ENCODE data around the gene OTUD5. TPM values are rescaled to one million over a fixed set of nuclear protein-coding genes. Genes with fewer than 3 reads are reported as not detected.

OTUD5 gene
- total and polyA plus RNA-seq, 2 donors from 2014 or later = 40.2 to 56.2 TPM

GRCh38 chrX:48968377-48968776 lies 11.0 kb upstream of the OTUD5 start:
- intact Hi-C loops (cut with DNase I) = no loop called here
- FAIRE-seq = no peak
- DNase-seq = no peak
- TF ChIP-seq, protein P1, sequence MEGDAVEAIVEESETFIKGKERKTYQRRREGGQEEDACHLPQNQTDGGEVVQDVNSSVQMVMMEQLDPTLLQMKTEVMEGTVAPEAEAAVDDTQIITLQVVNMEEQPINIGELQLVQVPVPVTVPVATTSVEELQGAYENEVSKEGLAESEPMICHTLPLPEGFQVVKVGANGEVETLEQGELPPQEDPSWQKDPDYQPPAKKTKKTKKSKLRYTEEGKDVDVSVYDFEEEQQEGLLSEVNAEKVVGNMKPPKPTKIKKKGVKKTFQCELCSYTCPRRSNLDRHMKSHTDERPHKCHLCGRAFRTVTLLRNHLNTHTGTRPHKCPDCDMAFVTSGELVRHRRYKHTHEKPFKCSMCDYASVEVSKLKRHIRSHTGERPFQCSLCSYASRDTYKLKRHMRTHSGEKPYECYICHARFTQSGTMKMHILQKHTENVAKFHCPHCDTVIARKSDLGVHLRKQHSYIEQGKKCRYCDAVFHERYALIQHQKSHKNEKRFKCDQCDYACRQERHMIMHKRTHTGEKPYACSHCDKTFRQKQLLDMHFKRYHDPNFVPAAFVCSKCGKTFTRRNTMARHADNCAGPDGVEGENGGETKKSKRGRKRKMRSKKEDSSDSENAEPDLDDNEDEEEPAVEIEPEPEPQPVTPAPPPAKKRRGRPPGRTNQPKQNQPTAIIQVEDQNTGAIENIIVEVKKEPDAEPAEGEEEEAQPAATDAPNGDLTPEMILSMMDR (IDR thresholded peaks at IDR 0.05; ENCODE audit: borderline replicate concordance, extremely low read depth, insufficient read depth) = no peak
- Histone ChIP-seq H3K36me3 (ENCODE audit: control insufficient read depth in 2 of 3, insufficient read depth in 3 of 3, low read length in 3 of 3) (no peaks in the 10 kb centered on the region), H3K4me1 (ENCODE audit: control insufficient read depth in 2 of 3, insufficient read depth in 2 of 3, low read depth in 1 of 3, low read length in 3 of 3) (no peaks in the 10 kb centered on the region), H3K27me3 (ENCODE audit: control insufficient read depth, insufficient read depth, low read length) (no peaks in the 10 kb centered on the region), H3K27ac (ENCODE audit: low read depth in 2 of 2, low read length in 2 of 2) (no peak overlapping the region), H3K9me3 (ENCODE audit: control insufficient read depth in 2 of 3, insufficient read depth in 1 of 3, low read length in 3 of 3) (no peaks in the 10 kb centered on the region), H3K4me3 (ENCODE audit: low read length in 3 of 3) (no peak overlapping the region), H3K9ac (ENCODE audit: low read length in 3 of 3) (no peak overlapping the region)

GRCh38 chrX:48966796-48967579 lies 9.6 kb upstream of the OTUD5 start:
- Histone ChIP-seq H3K27me3 (ENCODE audit: control insufficient read depth, insufficient read depth, low read length) (no peaks in the 10 kb centered on the region), H3K4me1 (ENCODE audit: control insufficient read depth in 2 of 3, insufficient read depth in 2 of 3, low read depth in 1 of 3, low read length in 3 of 3) (no peaks in the 10 kb centered on the region), H3K4me3 (ENCODE audit: low read length in 3 of 3) (no peak overlapping the region), H3K36me3 (ENCODE audit: control insufficient read depth in 2 of 3, insufficient read depth in 3 of 3, low read length in 3 of 3) (no peaks in the 10 kb centered on the region), H3K27ac (ENCODE audit: low read depth in 2 of 2, low read length in 2 of 2) (no peak overlapping the region), H3K9ac (ENCODE audit: low read length in 3 of 3) (no peak overlapping the region), H3K9me3 (ENCODE audit: control insufficient read depth in 2 of 3, insufficient read depth in 1 of 3, low read length in 3 of 3) (no peaks in the 10 kb centered on the region)
- intact Hi-C loops (cut with DNase I) = no loop called here
- FAIRE-seq (no peak), DNase-seq (no peak)
- TF ChIP-seq, protein P1 (IDR thresholded peaks at IDR 0.05; ENCODE audit: borderline replicate concordance, extremely low read depth, insufficient read depth) = no peak

DNA sequence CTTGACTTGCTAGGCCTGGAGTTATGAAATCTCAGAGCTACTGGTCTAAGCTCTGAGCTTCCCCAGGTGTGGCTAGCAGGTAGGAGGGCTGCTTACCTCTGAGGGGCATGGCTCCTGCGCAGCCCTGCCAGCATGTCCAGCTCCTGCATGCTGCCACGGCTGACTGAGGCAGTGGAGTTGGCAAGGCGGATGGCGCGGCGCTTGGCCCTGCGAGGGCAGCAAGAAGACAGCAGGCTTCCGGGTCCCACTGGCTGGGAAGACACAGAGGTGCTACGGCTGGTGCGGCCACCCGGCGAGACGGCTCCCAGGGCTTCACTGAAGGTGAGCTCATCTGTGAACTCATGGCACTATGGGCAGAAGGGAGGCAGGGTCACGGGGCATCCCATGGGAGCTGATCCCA lies 8.6 kb upstream of the OTUD5 start:
- H3K9ac ChIP-seq (ENCODE audit: low read length in 3 of 3) = no peak overlapping the region
- H3K4me1 ChIP-seq (ENCODE audit: control insufficient read depth in 2 of 3, insufficient read depth in 2 of 3, low read depth in 1 of 3, low read length in 3 of 3) = no peaks in the 10 kb centered on the region
- H3K4me3 ChIP-seq (ENCODE audit: low read length in 3 of 3) = no peak overlapping the region
- intact Hi-C loops (cut with DNase I) = no loop called here
- no peaks in the 10 kb centered on the region for H3K36me3 ChIP-seq (ENCODE audit: control insufficient read depth in 2 of 3, insufficient read depth in 3 of 3, low read length in 3 of 3)
- DNase-seq (no peak), FAIRE-seq (no peak)
- no peaks in the 10 kb centered on the region for H3K27me3 ChIP-seq (ENCODE audit: control insufficient read depth, insufficient read depth, low read length)
- H3K9me3 ChIP-seq (ENCODE audit: control insufficient read depth in 2 of 3, insufficient read depth in 1 of 3, low read length in 3 of 3) = no peaks in the 10 kb centered on the region
- no peak overlapping the region for H3K27ac ChIP-seq (ENCODE audit: low read depth in 2 of 2, low read length in 2 of 2)
- TF ChIP-seq, protein P1 (IDR thresholded peaks at IDR 0.05; ENCODE audit: borderline replicate concordance, extremely low read depth, insufficient read depth) = no peak
